Type B pancreatic cell (in vitro differentiated cells): ENCODE results near the gene LRRC7. TPM values are rescaled to one million over a fixed set of nuclear protein-coding genes. Genes with fewer than 3 reads are reported as not detected.

Experiments
- DNase-seq: peaks from one replicate; pipeline ENCODE4 v3.0.0; 2021; ENCODE audit warnings: mixed read lengths; ENCODE audit not compliant: unreplicated experiment; ENCODE audit errors: extremely low spot score
- H3K27ac Mint-ChIP-seq: 2 replicates; pipeline ENCODE4 v1.8.0; 2021; ENCODE audit warnings: mild to moderate bottlenecking, mixed read lengths
- H3K27me3 Mint-ChIP-seq: 2 replicates; pipeline ENCODE4 v1.8.0; 2021; ENCODE audit warnings: mixed read lengths
- H3K36me3 Mint-ChIP-seq: 2 replicates; pipeline ENCODE4 v1.8.0; 2021; ENCODE audit warnings: mixed read lengths
- H3K4me1 Mint-ChIP-seq: one replicate; pipeline ENCODE4 v1.8.0; 2021; ENCODE audit warnings: mixed read lengths; ENCODE audit not compliant: unreplicated experiment
- H3K4me3 Mint-ChIP-seq: 2 replicates; pipeline ENCODE4 v1.8.0; 2021; ENCODE audit warnings: mild to moderate bottlenecking, mixed read lengths
- H3K9me3 Mint-ChIP-seq: 2 replicates; pipeline ENCODE4 v1.8.0; 2021; ENCODE audit warnings: mixed read lengths
- total RNA-seq: library from RNA; stranded (reverse); gene quantifications from 2 replicates; pipeline ENCODE4 v1.2.1, GENCODE V29; 2021; ENCODE audit warnings: low replicate concordance
- TF ChIP-seq, protein P1 (sequence below): fragments of 200-600 bp; sonication (generic); conservative IDR thresholded peaks from 2 replicates; pipeline ENCODE4 v1.5.0; 2021; ENCODE audit warnings: antibody characterized with exemption, mild to moderate bottlenecking

The LRRC7 gene
- total RNA-seq, 1 donor from 2014 or later: 2.8 TPM

GRCh38 chr1:70169018-70169839, 601.5 kb downstream of the LRRC7 start:
- Mint-ChIP-seq H3K4me3 (no peak overlapping the region), H3K27ac (no peak overlapping the region), H3K9me3 (no peaks in the 10 kb centered on the region), H3K4me1 (peaks cover 6% of the 10 kb centered on the region), H3K36me3 (peaks cover 13% of the 10 kb centered on the region), H3K27me3 (no peaks in the 10 kb centered on the region)
- no peak for DNase-seq
- TF ChIP-seq, protein P1, sequence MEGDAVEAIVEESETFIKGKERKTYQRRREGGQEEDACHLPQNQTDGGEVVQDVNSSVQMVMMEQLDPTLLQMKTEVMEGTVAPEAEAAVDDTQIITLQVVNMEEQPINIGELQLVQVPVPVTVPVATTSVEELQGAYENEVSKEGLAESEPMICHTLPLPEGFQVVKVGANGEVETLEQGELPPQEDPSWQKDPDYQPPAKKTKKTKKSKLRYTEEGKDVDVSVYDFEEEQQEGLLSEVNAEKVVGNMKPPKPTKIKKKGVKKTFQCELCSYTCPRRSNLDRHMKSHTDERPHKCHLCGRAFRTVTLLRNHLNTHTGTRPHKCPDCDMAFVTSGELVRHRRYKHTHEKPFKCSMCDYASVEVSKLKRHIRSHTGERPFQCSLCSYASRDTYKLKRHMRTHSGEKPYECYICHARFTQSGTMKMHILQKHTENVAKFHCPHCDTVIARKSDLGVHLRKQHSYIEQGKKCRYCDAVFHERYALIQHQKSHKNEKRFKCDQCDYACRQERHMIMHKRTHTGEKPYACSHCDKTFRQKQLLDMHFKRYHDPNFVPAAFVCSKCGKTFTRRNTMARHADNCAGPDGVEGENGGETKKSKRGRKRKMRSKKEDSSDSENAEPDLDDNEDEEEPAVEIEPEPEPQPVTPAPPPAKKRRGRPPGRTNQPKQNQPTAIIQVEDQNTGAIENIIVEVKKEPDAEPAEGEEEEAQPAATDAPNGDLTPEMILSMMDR: no peak

GRCh38 chr1:70171512-70171911, 603.8 kb downstream of the LRRC7 start:
- H3K4me1 Mint-ChIP-seq: peaks cover 6% of the 10 kb centered on the region
- peaks cover 9% of the 10 kb centered on the region for H3K36me3 Mint-ChIP-seq
- TF ChIP-seq, protein P1: no peak
- no peaks in the 10 kb centered on the region for H3K27me3 Mint-ChIP-seq
- no peak overlapping the region for H3K4me3 Mint-ChIP-seq
- H3K9me3 Mint-ChIP-seq: no peaks in the 10 kb centered on the region
- no peak overlapping the region for H3K27ac Mint-ChIP-seq
- DNase-seq: no peak
